Natural killer cell treated with Interleukin-12 subunit alpha and Interleukin-12 subunit beta and Interleukin-15 and Interleukin-18, amount 100 ng/mL, for 72 hours (primary cell): ENCODE measurements around the gene CLRN3. TPM values are rescaled to one million over a fixed set of nuclear protein-coding genes. Genes with fewer than 3 reads are reported as not detected.
A peak's percentile ranks its signal among the peaks of the same experiment; 100 is the strongest.

ENCODE experiments used
- ATAC-seq, 2 donors: fragments of 150-1000 bp; cut with Tn5 transposase in 1 of 2; sonication (Bioruptor Pico), chemical (Tn5 transposase) in 1 of 2; 2 replicates each; pipeline ENCODE4 v1.10.0; 2021
- DNase-seq: peaks from one replicate; pipeline ENCODE4 v3.0.0; 2022; ENCODE audit warnings: low spot score
- H3K27ac Mint-ChIP-seq, 2 donors: 1 replicate in 1 of 2; 2 replicates in 1 of 2; pipeline ENCODE4 v1.8.0; 2022; ENCODE audit warnings: mixed read lengths in 2 of 2, mild to moderate bottlenecking in 1 of 2, moderate library complexity in 1 of 2
- H3K27me3 Mint-ChIP-seq, 2 donors: 1 replicate in 1 of 2; 2 replicates in 1 of 2; pipeline ENCODE4 v1.8.0; 2022; ENCODE audit warnings: mixed read lengths in 2 of 2
- H3K36me3 Mint-ChIP-seq: one replicate; pipeline ENCODE4 v1.8.0; 2022; ENCODE audit warnings: mixed read lengths
- H3K4me1 Mint-ChIP-seq, 2 donors: 1 replicate in 1 of 2; 2 replicates in 1 of 2; pipeline ENCODE4 v1.8.0; 2022; ENCODE audit warnings: low read depth in 2 of 2, mixed read lengths in 2 of 2, mild to moderate bottlenecking in 1 of 2
- H3K4me3 Mint-ChIP-seq: one replicate; pipeline ENCODE4 v1.8.0; 2022; ENCODE audit warnings: mixed read lengths
- H3K9me3 Mint-ChIP-seq: 2 replicates; pipeline ENCODE4 v1.8.0; 2022; ENCODE audit warnings: mixed read lengths
- total RNA-seq, 2 donors: library from RNA; stranded (reverse); gene quantifications; one replicate each; pipeline ENCODE4 v1.2.3, GENCODE V29; 2022

CLRN3 gene
- total RNA-seq, 2 donors from 2014 or later, result not detected

DNA sequence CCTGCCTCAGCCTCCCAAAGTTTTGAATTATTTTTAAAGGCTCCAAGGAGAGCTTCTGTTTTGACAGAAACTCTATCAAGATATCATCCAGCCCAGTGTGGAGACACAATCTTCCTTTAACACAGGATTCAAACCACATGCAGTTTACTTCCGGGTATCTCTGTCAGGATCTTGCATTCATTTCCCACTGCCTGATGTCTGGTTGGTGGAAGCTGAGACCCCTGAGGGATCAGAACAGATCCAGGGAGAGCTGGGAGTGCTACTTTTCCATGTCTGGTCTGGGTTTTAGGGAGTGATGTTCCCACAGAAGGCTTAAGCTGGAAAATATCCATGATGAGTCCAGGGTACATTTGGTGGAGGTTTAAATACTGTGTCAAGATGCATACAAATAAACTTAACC lies 30.9 kb upstream of the CLRN3 start:
- no peaks in the 10 kb centered on the region for H3K27me3 Mint-ChIP-seq
- DNase-seq (no peak), ATAC-seq (no peak)
- peaks cover 24 to 27% of the 10 kb centered on the region in 2 donors for H3K4me1 Mint-ChIP-seq
- no peak overlapping the region for H3K27ac Mint-ChIP-seq
- H3K4me3 Mint-ChIP-seq, result no peak overlapping the region
- no peaks in the 10 kb centered on the region for H3K9me3 Mint-ChIP-seq
- no peaks in the 10 kb centered on the region for H3K36me3 Mint-ChIP-seq

- ATAC-seq, result no peak
- Mint-ChIP-seq H3K4me3 (no peak overlapping the region), H3K36me3 (no peaks in the 10 kb centered on the region), H3K27me3 (no peaks in the 10 kb centered on the region), H3K4me1 (peaks cover 29% of the 10 kb centered on the region in 2 donors), H3K27ac (no peak overlapping the region), H3K9me3 (no peaks in the 10 kb centered on the region)
- DNase-seq, result no peak
Measured at GRCh38 chr10:127922675-127923366, 30.1 kb upstream of the CLRN3 start.

DNA sequence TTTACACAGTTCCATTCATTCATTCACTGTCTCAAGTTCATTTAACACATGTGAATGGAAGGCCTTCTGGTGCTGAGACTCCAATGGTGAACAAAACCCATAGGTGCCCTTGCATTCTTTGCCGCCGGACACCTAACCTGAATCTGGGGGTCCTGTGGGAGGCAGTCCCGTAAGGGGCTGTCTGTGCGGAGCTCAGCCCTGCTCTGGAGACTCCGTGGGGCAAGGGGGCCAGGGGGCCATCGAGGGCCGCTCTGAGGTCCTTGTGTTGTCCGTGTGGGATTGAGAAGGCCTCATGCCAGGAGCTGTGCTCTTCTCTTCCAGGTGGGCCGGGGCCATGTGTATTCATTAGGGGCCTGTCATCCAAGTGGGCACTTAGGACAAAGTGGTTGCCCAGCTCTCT lies 29.5 kb upstream of the CLRN3 start:
- DNase-seq (no peak), ATAC-seq (no peak)
- peaks cover 29% of the 10 kb centered on the region in 2 donors for H3K4me1 Mint-ChIP-seq
- no peak overlapping the region for H3K27ac Mint-ChIP-seq
- H3K4me3 Mint-ChIP-seq, result no peak overlapping the region
- no peaks in the 10 kb centered on the region for H3K27me3 Mint-ChIP-seq
- no peaks in the 10 kb centered on the region for H3K9me3 Mint-ChIP-seq
- H3K36me3 Mint-ChIP-seq, result no peaks in the 10 kb centered on the region

DNA sequence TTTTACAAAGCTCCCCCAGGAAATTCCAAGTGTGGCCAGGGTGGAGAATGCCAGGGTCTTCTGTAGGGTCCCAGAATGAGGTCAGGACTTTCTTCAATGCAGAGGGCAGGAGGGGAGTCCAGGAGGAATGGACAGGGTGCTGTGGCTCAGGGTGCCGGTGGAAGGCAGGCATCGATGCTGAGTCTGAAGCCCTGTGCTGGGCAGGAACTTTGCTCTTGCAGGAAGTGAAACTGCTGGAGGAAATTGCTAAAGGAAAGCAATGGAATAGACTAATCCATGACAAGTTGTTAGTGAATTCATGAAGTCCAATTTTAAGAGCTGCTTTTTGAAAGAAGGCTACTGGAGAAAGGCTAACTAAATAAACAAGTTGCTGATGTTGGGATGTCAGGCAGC lies 29.0 kb upstream of the CLRN3 start:
- H3K27me3 Mint-ChIP-seq, result no peaks in the 10 kb centered on the region
- peak overlapping the region in 1 of 2 donors; percentile 84 for H3K27ac Mint-ChIP-seq
- peaks cover 29% of the 10 kb centered on the region in 2 donors for H3K4me1 Mint-ChIP-seq
- no peaks in the 10 kb centered on the region for H3K36me3 Mint-ChIP-seq
- DNase-seq (no peak), ATAC-seq (no peak)
- no peaks in the 10 kb centered on the region for H3K9me3 Mint-ChIP-seq
- H3K4me3 Mint-ChIP-seq, result no peak overlapping the region

- no peak for DNase-seq
- H3K4me1 Mint-ChIP-seq, result peaks cover 24 to 27% of the 10 kb centered on the region in 2 donors
- H3K27me3 Mint-ChIP-seq, result no peaks in the 10 kb centered on the region
- ATAC-seq, result no peak
- no peak overlapping the region for H3K4me3 Mint-ChIP-seq
- H3K36me3 Mint-ChIP-seq, result no peaks in the 10 kb centered on the region
- no peaks in the 10 kb centered on the region for H3K9me3 Mint-ChIP-seq
- H3K27ac Mint-ChIP-seq, result peak overlapping the region; percentile 46 to 84
Measured at GRCh38 chr10:127921075-127921752, 28.5 kb upstream of the CLRN3 start.

DNA sequence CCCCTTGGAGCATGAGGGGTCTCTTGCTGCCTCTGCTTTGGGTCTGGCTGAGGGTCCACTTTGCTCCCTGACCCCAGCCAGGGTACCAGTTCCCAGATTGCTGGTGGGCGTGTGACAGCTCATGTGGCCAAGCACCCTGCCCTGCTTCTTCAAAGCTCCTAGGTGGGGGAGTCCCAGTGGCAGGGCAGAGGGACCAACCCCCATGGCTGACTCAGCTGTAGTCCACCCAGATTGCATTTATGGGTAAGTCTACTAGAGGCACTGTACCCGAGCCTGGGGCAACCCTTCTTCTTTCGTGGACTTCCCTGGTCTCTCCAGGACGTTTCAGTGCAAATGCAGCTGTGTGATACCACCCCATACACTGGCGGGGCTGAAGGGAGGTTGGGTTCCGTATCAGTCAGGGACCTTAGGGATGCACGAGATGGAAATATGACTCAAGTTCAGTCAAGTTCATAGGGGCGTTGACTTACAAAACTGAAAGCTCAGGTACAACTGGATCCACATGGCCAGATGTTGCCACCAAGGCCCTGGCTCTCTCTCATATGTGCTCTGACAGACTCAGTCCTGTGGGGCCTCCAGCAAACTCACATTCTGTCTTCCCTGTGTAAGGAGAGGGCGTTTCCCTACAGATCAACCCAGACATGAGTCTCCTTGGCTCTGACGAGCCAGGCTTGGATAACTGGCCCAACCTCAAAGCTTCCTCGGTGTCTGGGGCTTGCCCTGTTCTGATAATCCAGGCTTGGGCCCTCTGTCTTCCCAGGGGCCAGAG lies 27.7 kb upstream of the CLRN3 start:
- DNase-seq (no peak), ATAC-seq (peak; percentile 52 to 74)
- Mint-ChIP-seq H3K36me3 (no peaks in the 10 kb centered on the region), H3K27me3 (no peaks in the 10 kb centered on the region), H3K4me3 (peak overlapping the region; percentile 53), H3K9me3 (no peaks in the 10 kb centered on the region), H3K27ac (peak overlapping the region; percentile 46 to 84), H3K4me1 (peaks cover 23 to 27% of the 10 kb centered on the region in 2 donors)

DNA sequence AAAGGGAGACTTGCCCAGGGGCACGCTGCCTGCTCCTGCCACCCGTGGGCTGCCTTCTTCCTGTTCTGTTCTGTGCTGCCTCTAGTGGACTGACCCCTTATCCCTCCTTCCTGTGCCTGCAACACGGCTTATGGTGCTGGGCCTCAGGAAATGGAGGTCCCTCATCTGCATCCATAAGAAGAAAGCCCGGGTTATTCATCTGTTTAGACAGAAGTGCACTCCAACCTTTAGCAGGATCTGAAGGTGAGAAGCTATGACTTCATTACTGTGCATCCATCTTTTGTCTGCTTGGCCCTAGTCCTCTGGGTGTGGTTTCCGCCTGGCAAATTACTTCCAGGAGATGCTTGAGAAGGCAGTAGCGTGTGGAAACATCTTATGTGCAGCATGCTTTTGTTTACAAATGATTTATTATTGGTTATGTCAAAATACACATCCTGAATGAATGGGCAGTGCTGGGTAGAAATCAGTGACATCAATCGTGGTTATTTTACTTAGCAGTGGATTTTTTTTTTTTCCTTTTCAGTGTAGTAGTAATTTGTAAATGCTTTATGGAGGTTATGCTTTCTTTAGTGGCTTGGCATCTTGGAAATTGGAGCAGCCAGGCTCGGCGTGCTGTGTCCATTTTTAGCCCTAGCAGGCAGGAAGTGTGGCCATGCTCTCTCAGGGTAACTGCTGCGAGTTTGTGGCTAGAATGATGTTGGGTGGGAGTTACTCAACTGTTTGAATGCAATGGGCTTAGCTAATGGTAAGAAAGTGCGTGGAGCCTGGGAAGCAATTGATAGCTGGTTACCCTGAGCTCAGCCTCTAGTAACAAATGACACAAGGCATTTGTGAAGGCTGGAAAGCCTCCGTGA lies 26.9 kb upstream of the CLRN3 start:
- Mint-ChIP-seq H3K9me3 (no peaks in the 10 kb centered on the region), H3K4me3 (peak overlapping the region; percentile 53), H3K27ac (peak overlapping the region; percentile 46 to 84), H3K27me3 (no peaks in the 10 kb centered on the region), H3K36me3 (no peaks in the 10 kb centered on the region), H3K4me1 (peaks cover 17 to 24% of the 10 kb centered on the region in 2 donors)
- DNase-seq (no peak), ATAC-seq (peak; percentile 73 to 87)

- no peaks in the 10 kb centered on the region for H3K9me3 Mint-ChIP-seq
- no peak for ATAC-seq
- H3K27ac Mint-ChIP-seq, result peak overlapping the region in 1 of 2 donors; percentile 19
- H3K27me3 Mint-ChIP-seq, result no peaks in the 10 kb centered on the region
- no peaks in the 10 kb centered on the region for H3K36me3 Mint-ChIP-seq
- H3K4me3 Mint-ChIP-seq, result no peak overlapping the region
- H3K4me1 Mint-ChIP-seq, result peaks cover 17 to 24% of the 10 kb centered on the region in 2 donors
- DNase-seq, result no peak
Measured at GRCh38 chr10:127918572-127918971, 25.8 kb upstream of the CLRN3 start.

GRCh38 chr10:127916826-127917225 lies 24.1 kb upstream of the CLRN3 start:
- H3K4me3 Mint-ChIP-seq, result no peak overlapping the region
- no peak for DNase-seq
- H3K27ac Mint-ChIP-seq, result no peak overlapping the region
- no peak for ATAC-seq
- H3K4me1 Mint-ChIP-seq, result peaks cover 17 to 26% of the 10 kb centered on the region in 2 donors
- H3K9me3 Mint-ChIP-seq, result no peaks in the 10 kb centered on the region
- H3K27me3 Mint-ChIP-seq, result no peaks in the 10 kb centered on the region
- no peaks in the 10 kb centered on the region for H3K36me3 Mint-ChIP-seq

DNA sequence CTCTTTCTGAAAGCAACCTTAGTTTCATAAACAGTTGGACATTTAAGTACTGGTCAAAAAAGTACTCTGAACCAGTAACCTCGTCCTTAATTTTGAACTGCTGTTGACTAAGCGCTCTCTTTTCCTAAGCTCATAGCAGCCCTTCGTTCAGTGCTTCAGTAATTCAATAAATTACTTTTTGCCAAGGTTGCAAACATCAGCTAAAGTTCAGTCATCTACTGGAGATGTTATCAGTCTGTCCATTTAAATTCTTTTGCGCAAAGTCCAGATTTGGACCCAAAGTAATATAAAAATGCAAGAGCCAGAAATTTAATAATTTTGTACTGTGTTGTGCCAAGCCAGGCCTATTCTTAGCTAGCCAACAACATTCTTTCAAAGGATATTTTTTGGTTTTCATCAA lies 22.6 kb upstream of the CLRN3 start:
- Mint-ChIP-seq H3K9me3 (no peaks in the 10 kb centered on the region), H3K4me1 (peaks cover 20 to 21% of the 10 kb centered on the region in 2 donors), H3K36me3 (no peaks in the 10 kb centered on the region), H3K27me3 (peaks cover 0 to 3% of the 10 kb centered on the region in 2 donors), H3K27ac (no peak overlapping the region), H3K4me3 (no peak overlapping the region)
- ATAC-seq, result no peak
- DNase-seq, result no peak

- ATAC-seq (no peak), DNase-seq (no peak)
- peaks cover 9% of the 10 kb centered on the region in 2 donors for H3K4me1 Mint-ChIP-seq
- H3K27me3 Mint-ChIP-seq, result peaks cover 0 to 8% of the 10 kb centered on the region in 2 donors
- H3K4me3 Mint-ChIP-seq, result no peak overlapping the region
- no peaks in the 10 kb centered on the region for H3K9me3 Mint-ChIP-seq
- no peak overlapping the region for H3K27ac Mint-ChIP-seq
- no peaks in the 10 kb centered on the region for H3K36me3 Mint-ChIP-seq
Measured at GRCh38 chr10:127913368-127913759, 20.6 kb upstream of the CLRN3 start.

- Mint-ChIP-seq H3K4me1 (peaks cover 8 to 9% of the 10 kb centered on the region in 2 donors), H3K9me3 (no peaks in the 10 kb centered on the region), H3K27ac (no peak overlapping the region), H3K27me3 (peaks cover 2 to 8% of the 10 kb centered on the region in 2 donors), H3K36me3 (no peaks in the 10 kb centered on the region), H3K4me3 (no peak overlapping the region)
- DNase-seq (no peak), ATAC-seq (no peak)
Measured at GRCh38 chr10:127912607-127913367, 20.0 kb upstream of the CLRN3 start.

DNA sequence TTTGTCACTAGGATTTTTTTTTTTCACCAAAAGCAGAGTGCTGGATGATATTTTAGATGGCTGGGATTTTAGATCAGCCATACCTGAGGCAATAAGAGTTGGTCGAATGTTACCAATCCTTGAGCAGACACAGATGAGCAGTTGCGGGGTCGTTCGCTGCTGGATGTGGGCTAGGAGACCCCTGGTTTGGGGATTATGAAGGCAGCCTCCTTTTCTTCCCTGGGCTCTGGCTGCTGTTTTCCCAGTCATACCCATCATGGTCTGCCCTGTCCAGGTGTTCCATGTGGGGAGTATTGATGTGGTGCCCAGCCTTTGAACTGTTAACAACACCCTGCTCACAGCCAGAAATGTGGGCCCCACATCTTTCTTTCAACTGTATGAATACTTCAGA lies 19.1 kb upstream of the CLRN3 start:
- ATAC-seq (no peak), DNase-seq (no peak)
- H3K4me1 Mint-ChIP-seq, result peaks cover 8 to 9% of the 10 kb centered on the region in 2 donors
- H3K27ac Mint-ChIP-seq, result no peak overlapping the region
- peaks cover 2 to 8% of the 10 kb centered on the region in 2 donors for H3K27me3 Mint-ChIP-seq
- H3K36me3 Mint-ChIP-seq, result no peaks in the 10 kb centered on the region
- no peaks in the 10 kb centered on the region for H3K9me3 Mint-ChIP-seq
- H3K4me3 Mint-ChIP-seq, result no peak overlapping the region
